Measurements from ENCODE around the gene STUB1.

DNA sequence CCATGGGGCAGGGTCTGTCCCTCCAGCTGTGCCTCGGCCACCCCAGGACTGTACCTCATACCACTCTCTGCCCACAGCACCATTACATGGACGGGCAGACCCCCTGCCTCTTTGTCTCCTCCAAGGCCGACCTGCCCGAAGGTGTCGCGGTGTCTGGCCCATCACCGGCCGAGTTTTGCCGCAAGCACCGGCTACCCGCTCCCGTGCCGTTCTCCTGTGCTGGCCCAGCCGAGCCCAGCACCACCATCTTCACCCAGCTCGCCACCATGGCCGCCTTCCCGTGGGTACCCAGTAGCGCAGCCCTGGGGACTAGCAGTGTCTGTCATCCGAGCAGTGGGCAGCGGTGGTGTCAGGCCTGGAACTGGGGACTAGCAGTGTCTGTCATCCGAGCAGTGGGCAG is 7.4 kb upstream of the STUB1 start:
- TF ChIP-seq, protein P1, sequence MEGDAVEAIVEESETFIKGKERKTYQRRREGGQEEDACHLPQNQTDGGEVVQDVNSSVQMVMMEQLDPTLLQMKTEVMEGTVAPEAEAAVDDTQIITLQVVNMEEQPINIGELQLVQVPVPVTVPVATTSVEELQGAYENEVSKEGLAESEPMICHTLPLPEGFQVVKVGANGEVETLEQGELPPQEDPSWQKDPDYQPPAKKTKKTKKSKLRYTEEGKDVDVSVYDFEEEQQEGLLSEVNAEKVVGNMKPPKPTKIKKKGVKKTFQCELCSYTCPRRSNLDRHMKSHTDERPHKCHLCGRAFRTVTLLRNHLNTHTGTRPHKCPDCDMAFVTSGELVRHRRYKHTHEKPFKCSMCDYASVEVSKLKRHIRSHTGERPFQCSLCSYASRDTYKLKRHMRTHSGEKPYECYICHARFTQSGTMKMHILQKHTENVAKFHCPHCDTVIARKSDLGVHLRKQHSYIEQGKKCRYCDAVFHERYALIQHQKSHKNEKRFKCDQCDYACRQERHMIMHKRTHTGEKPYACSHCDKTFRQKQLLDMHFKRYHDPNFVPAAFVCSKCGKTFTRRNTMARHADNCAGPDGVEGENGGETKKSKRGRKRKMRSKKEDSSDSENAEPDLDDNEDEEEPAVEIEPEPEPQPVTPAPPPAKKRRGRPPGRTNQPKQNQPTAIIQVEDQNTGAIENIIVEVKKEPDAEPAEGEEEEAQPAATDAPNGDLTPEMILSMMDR (conservative IDR thresholded peaks at IDR 0.05; ENCODE audit: low read depth in 2 of 2) = no peak
- no peak for TF ChIP-seq POLR2AphosphoS5 (IDR thresholded peaks at IDR 0.05; ENCODE audit: low read depth)
- no peak for TF ChIP-seq EZH2phosphoT487 (IDR thresholded peaks at IDR 0.05; ENCODE audit: unreplicated experiment)
- TF ChIP-seq, protein P2, sequence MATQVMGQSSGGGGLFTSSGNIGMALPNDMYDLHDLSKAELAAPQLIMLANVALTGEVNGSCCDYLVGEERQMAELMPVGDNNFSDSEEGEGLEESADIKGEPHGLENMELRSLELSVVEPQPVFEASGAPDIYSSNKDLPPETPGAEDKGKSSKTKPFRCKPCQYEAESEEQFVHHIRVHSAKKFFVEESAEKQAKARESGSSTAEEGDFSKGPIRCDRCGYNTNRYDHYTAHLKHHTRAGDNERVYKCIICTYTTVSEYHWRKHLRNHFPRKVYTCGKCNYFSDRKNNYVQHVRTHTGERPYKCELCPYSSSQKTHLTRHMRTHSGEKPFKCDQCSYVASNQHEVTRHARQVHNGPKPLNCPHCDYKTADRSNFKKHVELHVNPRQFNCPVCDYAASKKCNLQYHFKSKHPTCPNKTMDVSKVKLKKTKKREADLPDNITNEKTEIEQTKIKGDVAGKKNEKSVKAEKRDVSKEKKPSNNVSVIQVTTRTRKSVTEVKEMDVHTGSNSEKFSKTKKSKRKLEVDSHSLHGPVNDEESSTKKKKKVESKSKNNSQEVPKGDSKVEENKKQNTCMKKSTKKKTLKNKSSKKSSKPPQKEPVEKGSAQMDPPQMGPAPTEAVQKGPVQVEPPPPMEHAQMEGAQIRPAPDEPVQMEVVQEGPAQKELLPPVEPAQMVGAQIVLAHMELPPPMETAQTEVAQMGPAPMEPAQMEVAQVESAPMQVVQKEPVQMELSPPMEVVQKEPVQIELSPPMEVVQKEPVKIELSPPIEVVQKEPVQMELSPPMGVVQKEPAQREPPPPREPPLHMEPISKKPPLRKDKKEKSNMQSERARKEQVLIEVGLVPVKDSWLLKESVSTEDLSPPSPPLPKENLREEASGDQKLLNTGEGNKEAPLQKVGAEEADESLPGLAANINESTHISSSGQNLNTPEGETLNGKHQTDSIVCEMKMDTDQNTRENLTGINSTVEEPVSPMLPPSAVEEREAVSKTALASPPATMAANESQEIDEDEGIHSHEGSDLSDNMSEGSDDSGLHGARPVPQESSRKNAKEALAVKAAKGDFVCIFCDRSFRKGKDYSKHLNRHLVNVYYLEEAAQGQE (IDR thresholded peaks at IDR 0.05; ENCODE audit: unreplicated experiment) = no peak
- TF ChIP-seq EZH2 (IDR thresholded peaks at IDR 0.05; ENCODE audit: low read depth, unreplicated experiment) = no peak

All from GM23338 (cell line).